ENCODE measurements around the gene CCL24. TPM values are rescaled to one million over a fixed set of nuclear protein-coding genes. Genes with fewer than 3 reads are reported as not detected.

The CCL24 gene
- total RNA-seq, 6 experiments from 2014 or later, result 1.1 to 1.2 TPM; not detected in 4

- 84% methylated on average over 6 of the region's 11 CpGs for WGBS (ENCODE audit: insufficient coverage, low coverage, low lambda C conversion rate, missing lambda C conversion rate)
- DNase-seq (no peak), ATAC-seq (no peak)
- TF ChIP-seq CTCF (IDR thresholded peaks at IDR 0.05) (no peak), POLR2A (IDR thresholded peaks at IDR 0.05) (no peak)
- Histone ChIP-seq H3K27me3 (no peaks in the 10 kb centered on the region), H3K36me3 (no peaks in the 10 kb centered on the region), H3K27ac (no peak overlapping the region), H3K4me3 (no peak overlapping the region), H3K4me1 (no peaks in the 10 kb centered on the region), H3K9me3 (no peaks in the 10 kb centered on the region)
- intact Hi-C loops (cut with DNase I), result no loop called here
Measured at GRCh38 chr7:75811894-75812678, 1.5 kb downstream of the CCL24 start.

GRCh38 chr7:75809396-75809795 lies 4.2 kb downstream of the CCL24 start:
- no peak for ATAC-seq
- TF ChIP-seq POLR2A (IDR thresholded peaks at IDR 0.05) (no peak), CTCF (IDR thresholded peaks at IDR 0.05) (no peak)
- Histone ChIP-seq H3K27ac (no peak overlapping the region), H3K36me3 (no peaks in the 10 kb centered on the region), H3K9me3 (peaks cover 0 to 3% (median 0%) of the 10 kb centered on the region in 4 donors), H3K4me1 (no peaks in the 10 kb centered on the region), H3K4me3 (no peak overlapping the region), H3K27me3 (no peaks in the 10 kb centered on the region)
- WGBS (ENCODE audit: insufficient coverage, low coverage, low lambda C conversion rate, missing lambda C conversion rate), result 68% methylated on average over 4 of the region's 6 CpGs
- intact Hi-C loops (cut with DNase I), result no loop called here
- DNase-seq, result no peak

GRCh38 chr7:75808106-75808505 lies 5.5 kb downstream of the CCL24 start:
- Histone ChIP-seq H3K27ac (no peak overlapping the region), H3K4me3 (no peak overlapping the region), H3K27me3 (no peaks in the 10 kb centered on the region), H3K36me3 (no peaks in the 10 kb centered on the region), H3K9me3 (peaks cover 0 to 3% (median 0%) of the 10 kb centered on the region in 4 donors), H3K4me1 (no peaks in the 10 kb centered on the region)
- 17% methylated on average over 5 of the region's 6 CpGs for WGBS (ENCODE audit: insufficient coverage, low coverage, low lambda C conversion rate, missing lambda C conversion rate)
- DNase-seq, result no peak
- TF ChIP-seq POLR2A (IDR thresholded peaks at IDR 0.05) (no peak), CTCF (IDR thresholded peaks at IDR 0.05) (no peak)
- intact Hi-C loops (cut with DNase I), result no loop called here
- ATAC-seq, result peak in 1 of 4 donors; percentile 38

GRCh38 chr7:75807452-75807851 lies 6.2 kb downstream of the CCL24 start:
- intact Hi-C loops (cut with DNase I), result no loop called here
- DNase-seq (no peak), ATAC-seq (no peak)
- H3K36me3 ChIP-seq, result no peaks in the 10 kb centered on the region
- no peaks in the 10 kb centered on the region for H3K27me3 ChIP-seq
- no peak overlapping the region for H3K4me3 ChIP-seq
- WGBS (ENCODE audit: insufficient coverage, low coverage, low lambda C conversion rate, missing lambda C conversion rate), result 69% methylated on average over 8 of the region's 9 CpGs
- TF ChIP-seq CTCF (IDR thresholded peaks at IDR 0.05) (no peak), POLR2A (IDR thresholded peaks at IDR 0.05) (no peak)
- H3K4me1 ChIP-seq, result no peaks in the 10 kb centered on the region
- H3K9me3 ChIP-seq, result peaks cover 0 to 3% (median 0%) of the 10 kb centered on the region in 4 donors
- no peak overlapping the region for H3K27ac ChIP-seq

Measured in right lobe of liver (tissue), 6 donors.